Left lung (tissue), 10 donors: Measurements from ENCODE around the gene SRP14. TPM values are rescaled to one million over a fixed set of nuclear protein-coding genes. Genes with fewer than 3 reads are reported as not detected.

Experiments used
- ATAC-seq: fragments of 200-7000 bp; cut with Tn5 transposase; one replicate; pipeline ENCODE4 v1.9.1; 2020; ENCODE audit warnings: moderate library complexity
- DNase-seq, 4 donors: peaks; one replicate each; pipeline ENCODE4 v3.0.0-alpha.2; 2013 to 2020
- H3K27ac ChIP-seq, 2 donors: fragments of 200-600 bp; sonication (generic) in 1 of 2; one replicate each; pipeline versions ENCODE4 v1.5.0 to v1.8.0; 2020 to 2021
- H3K27me3 ChIP-seq, 2 donors: fragments of 200-600 bp; sonication (generic) in 1 of 2; one replicate each; pipeline versions ENCODE4 v1.5.0 to v1.8.0; 2020 to 2021
- H3K36me3 ChIP-seq, 2 donors: fragments of 200-600 bp; sonication (generic) in 1 of 2; one replicate each; pipeline versions ENCODE4 v1.5.0 to v1.8.0; 2020 to 2021
- H3K4me1 ChIP-seq, 2 donors: fragments of 200-600 bp; one replicate each; pipeline ENCODE4 v1.8.0; 2021
- H3K4me3 ChIP-seq, 2 donors: fragments of 200-600 bp; sonication (generic) in 1 of 2; one replicate each; pipeline versions ENCODE4 v1.5.0 to v1.8.0; 2020 to 2021; ENCODE audit warnings: mild to moderate bottlenecking in 1 of 2
- H3K9me3 ChIP-seq, 2 donors: fragments of 200-600 bp; sonication (generic) in 1 of 2; one replicate each; pipeline versions ENCODE4 v1.5.0 to v1.8.0; 2020 to 2021
- CTCF ChIP-seq, 2 donors: fragments of 200-600 bp; sonication (generic) in 1 of 2; IDR thresholded peaks; one replicate each; pipeline versions ENCODE4 v1.5.0 to v1.8.0; 2021; ENCODE audit warnings: antibody characterized with exemption in 2 of 2
- intact Hi-C, 2 donors: fragments of 100-400 bp; cut with DNase I; formaldehyde crosslinking; loops; one replicate each; pipeline versions ENCODE4 v1.11.2 to v1.14.2; 2022
- polyA plus RNA-seq, 6 donors: library from polyadenylated mRNA; unstranded; fragments of 120-200 nt; gene quantifications; one replicate each; pipeline ENCODE4 v1.2.1, GENCODE V29; 2013; ENCODE audit not compliant: insufficient read length in 6 of 6
- total RNA-seq, 2 donors: library from RNA; stranded (reverse); fragmentation: NEBNext Ultra II Directional; extraction: Animal tissue kit (Norgen Biotek cat#: 25700); gene quantifications; one replicate each; pipeline ENCODE4 v1.2.1, GENCODE V29; 2021
- donor health status: DM: no; HTN: yes; CAD: no.
- donor health status: DM: no; HTN: no; CAD: no.

SRP14 gene
- total and polyA plus RNA-seq, 8 donors = 159 to 541 (median 505) TPM

- peaks cover 6 to 36% of the 10 kb centered on the region in 2 donors for H3K4me1 ChIP-seq
- no peak for TF ChIP-seq CTCF (IDR thresholded peaks at IDR 0.05)
- H3K27ac ChIP-seq = no peak overlapping the region
- intact Hi-C loops = no loop called here
- no peaks in the 10 kb centered on the region for H3K36me3 ChIP-seq
- peak in 1 of 4 donors; percentile 31 for DNase-seq
- H3K4me3 ChIP-seq = no peak overlapping the region
- ATAC-seq = no peak
- H3K9me3 ChIP-seq = no peaks in the 10 kb centered on the region
- H3K27me3 ChIP-seq = no peaks in the 10 kb centered on the region
Measured at GRCh38 chr15:40058476-40059140, 19.6 kb upstream of the SRP14 start.

- TF ChIP-seq CTCF (IDR thresholded peaks at IDR 0.05) = no peak
- no peak for ATAC-seq
- no peaks in the 10 kb centered on the region for H3K36me3 ChIP-seq
- H3K9me3 ChIP-seq = no peaks in the 10 kb centered on the region
- H3K4me3 ChIP-seq = no peak overlapping the region
- peaks cover 6 to 44% of the 10 kb centered on the region in 2 donors for H3K4me1 ChIP-seq
- intact Hi-C loops = no loop called here
- H3K27me3 ChIP-seq = no peaks in the 10 kb centered on the region
- no peak overlapping the region for H3K27ac ChIP-seq
- DNase-seq = peak in 1 of 4 donors; percentile 22
Measured at GRCh38 chr15:40055576-40056293, 16.8 kb upstream of the SRP14 start.

GRCh38 chr15:40054855-40055575 is 16.0 kb upstream of the SRP14 start:
- Histone ChIP-seq H3K36me3 (no peaks in the 10 kb centered on the region), H3K4me3 (no peak overlapping the region), H3K27me3 (no peaks in the 10 kb centered on the region), H3K9me3 (no peaks in the 10 kb centered on the region), H3K4me1 (peaks cover 6 to 44% of the 10 kb centered on the region in 2 donors), H3K27ac (no peak overlapping the region)
- intact Hi-C loops = no loop called here
- no peak for TF ChIP-seq CTCF (IDR thresholded peaks at IDR 0.05)
- ATAC-seq (peak; percentile 57), DNase-seq (peak in 1 of 4 donors; percentile 53)

- ATAC-seq = no peak
- H3K4me3 ChIP-seq = no peak overlapping the region
- no peaks in the 10 kb centered on the region for H3K9me3 ChIP-seq
- H3K4me1 ChIP-seq = peaks cover 6 to 48% of the 10 kb centered on the region in 2 donors
- no peaks in the 10 kb centered on the region for H3K36me3 ChIP-seq
- no peak overlapping the region for H3K27ac ChIP-seq
- no peak for DNase-seq
- intact Hi-C loops = no loop called here
- no peak for TF ChIP-seq CTCF (IDR thresholded peaks at IDR 0.05)
- no peaks in the 10 kb centered on the region for H3K27me3 ChIP-seq
Measured at GRCh38 chr15:40054605-40054854, 15.5 kb upstream of the SRP14 start.
